K562 (cell line): ENCODE results near the gene USP32. TPM values are rescaled to one million over a fixed set of nuclear protein-coding genes. Genes with fewer than 3 reads are reported as not detected.

ENCODE experiments used
- BRF1 ChIP-seq: IDR thresholded peaks from 3 replicates; pipeline ENCODE4 v1.6.1; 2011; ENCODE audit warnings: borderline replicate concordance, mild to moderate bottlenecking; ENCODE audit not compliant: insufficient read length; ENCODE audit errors: extremely low read depth
- DLX4 ChIP-seq: fragments of 250-450 bp; sonication (Bioruptor Pico); IDR thresholded peaks from 2 replicates; pipeline ENCODE4 v1.6.1; 2021; ENCODE audit warnings: mild to moderate bottlenecking
- E2F1 ChIP-seq: sonication (generic); formaldehyde crosslinking; IDR thresholded peaks from 2 replicates; pipeline ENCODE4 v1.8.1; 2023; ENCODE audit warnings: mild to moderate bottlenecking, missing genetic modification reagents, moderate library complexity
- E2F4 ChIP-seq: sonication (generic); formaldehyde crosslinking; IDR thresholded peaks from 2 replicates; pipeline ENCODE4 v1.8.0; 2022; ENCODE audit warnings: mild to moderate bottlenecking, low read depth, missing genetic modification reagents
- FOS ChIP-seq: IDR thresholded peaks from 3 replicates; pipeline ENCODE4 v1.6.1; 2011; ENCODE audit not compliant: insufficient read length; ENCODE audit errors: extremely low read depth
- FOXA3 ChIP-seq, 2 experiments: fragments of 450-650 bp in 1 of 2; sonication (generic) in 1 of 2; formaldehyde crosslinking; IDR thresholded peaks in 1 of 2; conservative IDR thresholded peaks in 1 of 2; 2 replicates each; pipeline versions ENCODE4 v1.4.0 to v1.8.0; 2020 to 2022; ENCODE audit warnings: mild to moderate bottlenecking in 2 of 2, missing genetic modification reagents in 1 of 2
- GATA2 ChIP-seq: sonication (generic); formaldehyde crosslinking; IDR thresholded peaks from 2 replicates; pipeline ENCODE4 v1.4.0; 2020; ENCODE audit warnings: mild to moderate bottlenecking, missing genetic modification reagents
- GTF2F1 ChIP-seq: IDR thresholded peaks from 2 replicates; pipeline ENCODE4 v1.6.1; 2011; ENCODE audit warnings: low read depth, low read length, improper control_type of control experiment
- ID3 ChIP-seq, 2 experiments: fragments of 250-450 bp in 1 of 2; fragments of 450-650 bp in 1 of 2; sonication (Bioruptor Pico) in 1 of 2; IDR thresholded peaks; 2 replicates each; pipeline versions ENCODE4 v1.6.1 to v1.8.0; 2016 to 2021; ENCODE audit warnings: mild to moderate bottlenecking in 2 of 2, moderate library complexity in 2 of 2, missing compliant biosample characterization in 1 of 2, missing genetic modification characterization in 1 of 2
- KLF13 ChIP-seq: fragments of 450-650 bp; IDR thresholded peaks from 2 replicates; pipeline ENCODE4 v1.6.1; 2016; ENCODE audit warnings: missing genetic modification characterization, low read depth, mild to moderate bottlenecking, missing compliant biosample characterization, moderate library complexity, borderline replicate concordance
- MBD1 ChIP-seq: fragments of 250-450 bp; sonication (Bioruptor Pico); IDR thresholded peaks from 2 replicates; pipeline ENCODE4 v1.8.0; 2022; ENCODE audit warnings: inconsistent platforms
- PKNOX1 ChIP-seq: fragments of 450-650 bp; IDR thresholded peaks from 2 replicates; pipeline ENCODE4 v1.6.1; 2016
- RFX5 ChIP-seq: IDR thresholded peaks from 2 replicates; pipeline ENCODE4 v1.6.1; 2011; ENCODE audit warnings: low read depth, mild to moderate bottlenecking, improper control_type of control experiment, low read length
- SMARCA5 ChIP-seq: fragments of 450-650 bp; IDR thresholded peaks from 2 replicates; pipeline ENCODE4 v1.6.1; 2016
- TAF1 ChIP-seq: IDR thresholded peaks from 2 replicates; pipeline ENCODE4 v1.6.1; 2011; ENCODE audit warnings: mild to moderate bottlenecking, low read length, moderate library complexity; ENCODE audit not compliant: insufficient read depth, control insufficient read depth, severe bottlenecking; ENCODE audit errors: extremely low read depth
- ZBTB43 ChIP-seq: sonication (generic); formaldehyde crosslinking; IDR thresholded peaks from 2 replicates; pipeline ENCODE4 v1.8.0; 2023; ENCODE audit warnings: mild to moderate bottlenecking, missing genetic modification reagents
- ZNF239 ChIP-seq: fragments of 250-450 bp; sonication (Bioruptor Pico); IDR thresholded peaks from 2 replicates; pipeline ENCODE4 v1.4.0; 2020; ENCODE audit warnings: mild to moderate bottlenecking
- ZNF354B ChIP-seq: fragments of 250-450 bp; sonication (Bioruptor Pico); IDR thresholded peaks from 2 replicates; pipeline ENCODE4 v1.4.0; 2020
- polyA plus RNA-seq, 8 experiments: library from polyadenylated mRNA; depleted of rRNA in 4 of 8; stranded (reverse) in 5 of 8; unstranded in 3 of 8; fragments of >200 nt; fragmentation: Nextera tagmentation in 2 of 8; fragmentation: Illumina TruSeq in 1 of 8; extraction: Ambion mirVana in 2 of 8; extraction: Trizol in 1 of 8; gene quantifications; 2 replicates each; pipeline versions ENCODE4 v1.2.1 to v1.2.3, GENCODE V29; 2011 to 2014; ENCODE audit warnings: inconsistent platforms in 1 of 8, missing spikeins in 1 of 8
- total RNA-seq, 7 experiments: library from RNA; depleted of rRNA in 6 of 7; stranded (reverse); fragments of >200 nt in 6 of 7; fragmentation: Illumina TruSeq in 2 of 7; extraction: Trizol in 2 of 7; gene quantifications; 2 replicates each; pipeline versions ENCODE4 v1.2.1 to v1.2.3, GENCODE V29; 2011 to 2021; ENCODE audit warnings: low replicate concordance in 1 of 7

Gene USP32
- total and polyA plus RNA-seq, 9 of the 15 experiments (the other 6 are each of a cell fraction or from before 2014, with no cell fraction given) = 18.0 to 69.3 (median 47.1) TPM

- TF ChIP-seq SMARCA5 (no peak), PKNOX1 (no peak), RFX5 (no peak), KLF13 (tag) (peak; percentile 100), E2F4 (CRISPR knock-in tag) (peak; percentile 82; the same call in 1 of the 2 replicates), BRF1 (no peak), ID3 (CRISPR knock-in tag; IDR thresholded peaks at IDR 0.05) (no peak), ID3 (tag; IDR thresholded peaks at IDR 0.05) (peak; percentile 63; the same call in 1 of the 2 replicates), ZNF354B (CRISPR knock-in tag) (no peak), E2F1 (CRISPR knock-in tag) (no peak), FOXA3 (CRISPR knock-in tag; conservative IDR thresholded peaks at IDR 0.05 in 1 of 2, IDR thresholded peaks at IDR 0.05 in 1 of 2) (peak in 1 of 2 experiments; percentile 82; a peak in 1 of 4 replicates), GATA2 (no peak), FOS (no peak), GTF2F1 (no peak), ZBTB43 (CRISPR knock-in tag) (peak; percentile 78; the same call in 1 of the 2 replicates), ZNF239 (CRISPR knock-in tag) (no peak), MBD1 (CRISPR knock-in tag) (0 out of 2 replicates have a peak, but pooled peaks have one; percentile 80), DLX4 (no peak), TAF1 (no peak)
These were observed 252.3 kb downstream of the USP32 start (continued) for GRCh38 chr17:60139438-60140285.
